ENCODE measurements around the gene INTS1. TPM values are rescaled to one million over a fixed set of nuclear protein-coding genes. Genes with fewer than 3 reads are reported as not detected.

INTS1 gene
- total RNA-seq, 1 donor, result 53.1 TPM

DNA sequence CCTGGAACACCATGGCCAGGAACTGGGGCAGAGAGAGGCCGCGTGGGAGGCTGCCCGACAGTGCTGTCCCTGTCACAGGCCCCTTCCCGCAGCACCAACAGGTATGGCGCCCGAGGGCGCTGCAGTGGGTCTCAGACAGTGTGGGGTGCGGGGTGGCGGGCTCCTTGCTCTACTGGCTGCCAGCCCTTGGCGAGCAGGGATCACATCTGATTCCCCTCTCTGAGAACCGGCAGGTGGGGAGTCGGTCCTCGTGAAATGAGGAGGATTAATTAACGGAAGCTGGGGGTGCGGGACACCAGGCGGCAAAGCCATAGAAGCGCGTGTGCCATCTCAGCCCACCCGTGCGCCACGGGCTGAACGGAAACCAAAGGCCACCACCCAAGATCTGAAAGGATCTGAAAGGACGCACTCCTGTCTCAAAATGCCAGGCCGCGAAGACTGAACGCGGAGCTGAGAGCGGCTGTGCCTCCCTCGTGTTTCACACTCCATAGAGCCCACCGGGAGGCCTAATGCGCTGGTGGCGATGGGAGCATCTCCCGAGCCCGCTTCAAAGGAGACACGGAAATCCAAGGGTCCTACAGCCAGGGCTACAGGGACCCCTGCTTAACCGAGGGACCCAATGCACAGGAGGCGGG lies 6.8 kb downstream of the INTS1 start:
- DNase-seq (ENCODE audit: low read depth), result no peak
- H3K4me3 ChIP-seq (ENCODE audit: low read depth, low read length), result no peak overlapping the region
- TF ChIP-seq, protein P1, sequence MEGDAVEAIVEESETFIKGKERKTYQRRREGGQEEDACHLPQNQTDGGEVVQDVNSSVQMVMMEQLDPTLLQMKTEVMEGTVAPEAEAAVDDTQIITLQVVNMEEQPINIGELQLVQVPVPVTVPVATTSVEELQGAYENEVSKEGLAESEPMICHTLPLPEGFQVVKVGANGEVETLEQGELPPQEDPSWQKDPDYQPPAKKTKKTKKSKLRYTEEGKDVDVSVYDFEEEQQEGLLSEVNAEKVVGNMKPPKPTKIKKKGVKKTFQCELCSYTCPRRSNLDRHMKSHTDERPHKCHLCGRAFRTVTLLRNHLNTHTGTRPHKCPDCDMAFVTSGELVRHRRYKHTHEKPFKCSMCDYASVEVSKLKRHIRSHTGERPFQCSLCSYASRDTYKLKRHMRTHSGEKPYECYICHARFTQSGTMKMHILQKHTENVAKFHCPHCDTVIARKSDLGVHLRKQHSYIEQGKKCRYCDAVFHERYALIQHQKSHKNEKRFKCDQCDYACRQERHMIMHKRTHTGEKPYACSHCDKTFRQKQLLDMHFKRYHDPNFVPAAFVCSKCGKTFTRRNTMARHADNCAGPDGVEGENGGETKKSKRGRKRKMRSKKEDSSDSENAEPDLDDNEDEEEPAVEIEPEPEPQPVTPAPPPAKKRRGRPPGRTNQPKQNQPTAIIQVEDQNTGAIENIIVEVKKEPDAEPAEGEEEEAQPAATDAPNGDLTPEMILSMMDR (IDR thresholded peaks at IDR 0.05; ENCODE audit: insufficient read depth, low read length), result no peak

DNA sequence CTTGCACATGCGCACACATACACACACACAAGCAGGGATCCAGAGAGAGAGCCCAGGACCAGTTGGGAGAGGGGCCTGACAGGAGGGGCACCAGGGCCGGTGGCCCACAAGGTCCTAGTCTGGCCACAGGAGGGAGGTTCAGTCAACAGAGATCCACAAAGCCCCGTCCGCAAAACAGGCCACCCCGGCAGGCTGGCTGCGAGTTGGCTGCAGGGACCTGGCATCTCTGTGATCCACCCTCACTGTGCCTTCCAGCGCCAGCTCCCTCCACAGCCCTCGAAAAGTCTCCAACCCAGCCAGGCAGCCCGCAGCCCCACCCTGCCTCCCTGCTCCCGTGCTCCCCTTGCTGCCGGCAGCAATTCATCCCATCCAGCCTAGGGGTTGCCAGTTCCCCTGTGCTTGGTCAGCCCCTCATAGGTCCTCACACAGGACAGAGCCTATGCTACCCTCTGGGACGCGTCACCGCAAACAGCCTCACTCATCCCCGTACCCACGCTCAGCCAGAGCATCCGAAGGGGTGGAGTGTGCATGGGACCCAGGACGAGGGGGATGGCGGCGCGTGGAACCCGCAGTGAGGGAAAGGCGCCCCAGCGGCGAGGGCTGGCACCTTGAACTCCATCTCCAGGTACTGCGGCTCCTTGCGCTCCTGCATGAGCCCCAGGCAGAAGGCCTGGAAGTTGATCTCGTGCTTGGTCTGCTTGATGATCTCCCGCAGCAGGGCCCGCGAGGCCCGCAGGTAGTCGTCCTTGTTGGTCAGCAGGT lies 7.5 kb downstream of the INTS1 start:
- no peak overlapping the region for H3K4me3 ChIP-seq (ENCODE audit: low read depth, low read length)
- TF ChIP-seq, protein P1 (IDR thresholded peaks at IDR 0.05; ENCODE audit: insufficient read depth, low read length), result no peak
- no peak for DNase-seq (ENCODE audit: low read depth)

DNA sequence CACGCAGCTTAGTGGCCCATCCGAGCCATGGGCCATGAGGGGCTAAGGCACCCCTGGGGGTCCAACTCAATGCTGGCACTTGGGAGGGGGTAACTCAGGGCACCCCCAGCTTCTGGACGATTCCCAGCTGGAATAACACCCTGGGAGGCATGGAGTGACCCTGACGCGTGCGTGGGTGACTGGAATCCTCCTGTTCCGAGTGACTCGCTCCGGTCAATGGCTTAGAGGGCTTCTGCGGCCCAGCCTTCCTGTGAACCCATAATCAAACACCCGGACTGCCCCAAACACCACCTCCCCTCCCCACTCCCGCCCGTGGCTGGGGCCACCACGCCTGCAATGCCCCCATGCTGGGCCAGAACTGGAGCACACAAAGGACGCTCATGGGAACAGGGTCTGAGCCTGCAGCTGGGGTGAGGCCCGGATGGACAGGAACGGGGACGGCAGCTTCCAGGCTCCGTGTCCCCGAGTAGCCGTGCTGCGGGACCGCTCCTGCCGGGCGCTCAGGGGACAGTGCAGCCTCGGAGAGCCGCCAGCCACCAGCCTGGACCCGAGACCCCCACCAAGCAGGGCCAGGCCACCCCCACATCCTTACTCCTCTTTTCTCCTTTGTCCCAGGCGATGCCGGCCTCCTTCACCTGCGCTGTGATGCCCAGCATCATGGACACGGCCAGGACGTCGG lies 8.5 kb downstream of the INTS1 start:
- TF ChIP-seq, protein P1 (IDR thresholded peaks at IDR 0.05; ENCODE audit: insufficient read depth, low read length), result no peak
- no peak for DNase-seq (ENCODE audit: low read depth)
- H3K4me3 ChIP-seq (ENCODE audit: low read depth, low read length), result no peak overlapping the region

DNA sequence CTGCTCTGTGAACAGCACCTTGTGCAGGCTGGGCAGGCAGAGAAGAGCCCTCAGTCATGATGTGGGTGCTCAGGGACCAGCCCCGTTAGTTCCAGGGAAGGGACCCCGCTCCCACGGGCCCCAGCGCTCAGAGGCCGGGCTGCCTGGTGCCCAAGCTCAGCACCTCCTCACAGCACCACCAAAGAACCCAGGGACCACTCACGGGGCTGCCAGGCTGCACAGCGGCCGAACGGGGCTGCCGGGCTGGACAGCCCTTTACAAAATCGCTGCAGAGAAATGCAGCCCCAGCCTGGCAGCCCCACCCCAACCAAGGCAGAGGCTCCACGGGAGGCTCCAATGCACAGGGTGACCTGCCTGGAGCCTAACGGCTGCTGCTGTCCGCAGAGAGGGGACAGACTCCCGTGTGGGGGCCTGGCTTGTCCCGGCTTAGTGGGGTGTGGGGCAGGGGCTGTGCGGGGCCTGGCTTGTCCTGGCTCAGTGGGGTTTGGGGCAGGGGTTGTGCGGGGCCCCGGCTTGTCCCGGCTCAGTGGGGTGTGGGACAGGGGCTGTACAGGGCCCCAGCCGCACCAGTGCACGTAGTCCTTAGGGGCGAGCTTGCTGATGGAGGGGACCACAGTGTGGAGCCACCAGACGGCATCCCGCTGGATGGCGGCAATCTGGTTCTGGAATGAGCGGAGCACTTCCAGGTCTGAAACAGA lies 9.2 kb downstream of the INTS1 start:
- TF ChIP-seq, protein P1 (IDR thresholded peaks at IDR 0.05; ENCODE audit: insufficient read depth, low read length), result no peak
- H3K4me3 ChIP-seq (ENCODE audit: low read depth, low read length), result no peak overlapping the region
- DNase-seq (ENCODE audit: low read depth), result no peak

DNA sequence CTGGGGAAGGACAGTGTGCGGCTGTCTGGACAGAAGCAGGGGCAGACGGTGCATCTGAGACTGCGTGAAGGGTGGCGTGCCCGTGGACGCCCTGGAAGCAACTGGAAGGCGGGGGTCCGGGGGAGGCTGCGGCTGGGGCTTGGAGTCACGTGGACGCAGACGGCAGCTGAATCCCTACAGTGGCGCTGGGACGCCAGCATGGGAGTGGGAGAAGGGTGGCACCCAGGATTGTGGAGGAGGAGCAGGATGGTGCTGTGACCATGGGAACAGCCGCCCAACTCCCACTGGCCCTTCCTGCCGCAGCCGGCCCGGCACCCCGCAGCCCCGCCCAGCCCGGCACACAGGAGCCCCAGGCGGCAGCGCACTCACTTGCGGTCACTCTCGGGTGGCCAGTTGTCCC lies 9.7 kb downstream of the INTS1 start:
- TF ChIP-seq, protein P1 (IDR thresholded peaks at IDR 0.05; ENCODE audit: insufficient read depth, low read length), result no peak
- DNase-seq (ENCODE audit: low read depth), result no peak
- H3K4me3 ChIP-seq (ENCODE audit: low read depth, low read length), result no peak overlapping the region

DNA sequence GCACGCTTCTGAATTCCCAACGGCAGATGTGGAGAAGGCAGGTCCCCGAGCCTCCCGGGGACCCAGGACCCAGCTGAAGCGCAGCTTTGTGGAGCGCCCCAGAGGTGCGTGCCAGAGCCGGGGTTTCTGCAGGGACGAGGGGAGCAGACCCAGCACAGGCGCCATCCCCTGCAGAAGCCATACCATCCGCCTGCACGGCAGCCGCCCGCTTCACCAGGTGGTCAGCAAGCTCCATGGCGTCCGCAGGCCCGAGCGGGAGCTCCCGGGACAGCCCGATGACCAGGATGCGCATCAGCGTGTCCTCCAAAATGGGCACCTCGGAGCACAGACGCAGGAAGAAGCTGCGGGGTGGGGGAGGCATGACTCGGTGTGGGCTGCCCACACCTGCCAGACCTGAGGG lies 10.6 kb downstream of the INTS1 start:
- no peak for DNase-seq (ENCODE audit: low read depth)
- TF ChIP-seq, protein P1 (IDR thresholded peaks at IDR 0.05; ENCODE audit: insufficient read depth, low read length), result no peak
- no peak overlapping the region for H3K4me3 ChIP-seq (ENCODE audit: low read depth, low read length)
